Stimulated activated CD4-positive, alpha-beta T cell treated with anti-CD3 and anti-CD28 coated beads, TNF-alpha, amount 100 ng/mL, for 4 hours (primary cell): ENCODE measurements around the gene SP140L.
A peak's percentile ranks its signal among the peaks of the same experiment; 100 is the strongest.
"Not testable (repeated sequence)": the region's sequence is repeated elsewhere in the genome, so short reads cannot be mapped to it uniquely, and the experiment has no call there.

ENCODE experiments used
- DNase-seq, 3 experiments: peaks; one replicate each; pipeline ENCODE4 v3.0.0-alpha.2; 2020; ENCODE audit warnings: low read depth in 3 of 3

The SP140L gene

GRCh38 chr2:230362030-230362691 lies 35.2 kb downstream of the SP140L start:
- DNase-seq: no peak

DNA sequence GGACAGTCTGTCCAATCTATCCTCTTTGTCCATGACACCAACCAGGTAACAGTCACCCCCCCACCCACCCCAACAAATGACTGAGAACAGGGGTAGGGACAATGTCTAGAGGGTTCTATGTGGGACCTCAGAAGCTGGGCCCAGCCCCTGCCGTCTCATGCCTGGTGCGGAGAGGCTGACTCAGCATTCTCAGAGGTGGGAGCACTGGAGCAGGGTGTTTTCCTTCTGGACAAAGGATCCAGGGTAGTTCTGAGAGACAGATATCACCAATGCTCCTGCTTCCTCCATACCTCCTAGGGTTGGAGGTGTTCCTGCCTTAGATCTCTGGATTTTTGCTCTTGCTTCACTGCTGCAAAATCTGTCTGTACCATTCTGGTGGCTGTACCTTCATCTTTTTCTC lies 55.1 kb downstream of the SP140L start:
- DNase-seq: no peak

DNA sequence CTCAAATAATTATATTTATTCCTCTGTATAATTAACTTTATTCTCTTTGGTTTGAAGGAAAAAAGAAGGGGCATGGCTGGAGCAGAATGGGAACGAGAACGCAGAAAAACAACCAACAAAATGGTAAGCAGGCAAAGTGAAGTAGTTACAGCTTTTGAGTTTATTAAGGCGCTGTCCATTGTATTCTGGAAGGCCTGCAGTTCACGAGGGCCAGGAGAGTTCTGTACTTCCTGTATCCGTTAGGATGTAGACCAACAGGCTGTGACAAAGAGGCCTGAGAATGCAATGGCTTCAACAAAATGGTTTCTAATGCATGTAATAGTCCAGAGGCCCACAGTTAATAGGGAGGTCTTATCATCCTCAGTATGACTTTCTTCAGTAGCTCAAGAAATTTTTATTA lies 56.5 kb downstream of the SP140L start:
- DNase-seq: no peak

DNA sequence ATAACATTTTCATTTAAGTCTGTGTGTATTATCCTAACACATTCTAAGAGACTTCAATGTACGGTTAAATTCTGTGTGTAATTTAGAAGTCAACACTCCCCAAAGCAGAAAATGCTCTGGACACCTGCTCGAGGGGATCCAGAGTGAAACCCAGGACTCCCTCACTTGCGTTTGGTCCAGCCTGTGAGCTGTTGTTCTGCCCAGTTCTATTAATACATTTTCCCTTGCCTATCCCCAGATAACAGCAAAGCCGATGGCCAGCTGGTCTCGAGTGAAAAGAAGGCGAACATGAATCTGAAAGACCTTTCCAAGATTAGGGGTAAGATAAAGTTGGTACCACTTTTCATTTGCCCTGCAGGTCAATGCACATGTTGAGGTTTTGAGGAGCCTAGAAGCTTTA lies 58.0 kb downstream of the SP140L start:
- no peak for DNase-seq

- DNase-seq: no peak
These were observed 67.3 kb downstream of the SP140L start for GRCh38 chr2:230394301-230394700.

- not testable (repeated sequence) for DNase-seq
These were observed 71.7 kb downstream of the SP140L start for GRCh38 chr2:230398698-230399097.

- DNase-seq: no peak
These were observed 73.0 kb downstream of the SP140L start for GRCh38 chr2:230400041-230400440.

GRCh38 chr2:230400454-230400853 lies 73.5 kb downstream of the SP140L start:
- no peak for DNase-seq

DNA sequence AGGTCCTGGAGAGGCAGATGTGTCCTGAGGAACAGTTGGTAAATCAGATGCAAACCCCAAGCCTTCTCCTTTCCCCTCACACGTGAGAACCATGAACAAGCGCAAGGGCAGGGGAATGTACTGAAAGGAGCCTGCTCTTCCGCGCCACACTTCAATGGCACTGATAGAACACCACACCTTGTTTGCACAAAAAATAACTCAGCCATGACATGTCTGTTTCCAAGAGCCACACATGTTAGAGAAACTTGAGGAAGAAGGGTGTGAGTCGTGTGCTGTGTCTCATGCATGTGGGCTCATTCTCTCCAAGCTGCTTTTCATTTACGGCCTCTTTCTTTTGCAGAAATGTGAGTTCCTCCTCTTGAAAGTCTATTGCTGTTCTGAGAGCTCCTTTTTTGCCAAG lies 74.0 kb downstream of the SP140L start:
- not testable (repeated sequence) for DNase-seq

- DNase-seq: no peak
These were observed 76.8 kb downstream of the SP140L start for GRCh38 chr2:230403746-230404145.

DNA sequence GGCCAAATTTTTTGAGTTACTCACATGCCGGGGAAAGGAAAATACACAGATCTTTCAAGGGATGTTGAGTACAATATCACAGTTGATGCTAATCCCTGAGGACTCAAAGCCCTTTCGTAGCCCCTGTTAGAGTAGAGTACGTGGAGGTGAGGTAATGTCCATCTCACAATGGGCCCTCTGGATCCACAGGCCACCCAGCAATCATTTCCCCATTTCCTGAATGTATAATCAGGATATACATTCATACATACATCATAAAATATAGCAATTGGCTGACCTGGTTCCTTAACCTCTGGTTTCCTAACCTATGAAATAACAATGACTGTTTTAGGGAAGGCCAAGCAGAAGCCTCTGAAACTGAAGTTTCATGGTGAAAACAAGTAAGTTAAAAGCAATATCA lies 78.8 kb downstream of the SP140L start:
- no peak for DNase-seq

DNA sequence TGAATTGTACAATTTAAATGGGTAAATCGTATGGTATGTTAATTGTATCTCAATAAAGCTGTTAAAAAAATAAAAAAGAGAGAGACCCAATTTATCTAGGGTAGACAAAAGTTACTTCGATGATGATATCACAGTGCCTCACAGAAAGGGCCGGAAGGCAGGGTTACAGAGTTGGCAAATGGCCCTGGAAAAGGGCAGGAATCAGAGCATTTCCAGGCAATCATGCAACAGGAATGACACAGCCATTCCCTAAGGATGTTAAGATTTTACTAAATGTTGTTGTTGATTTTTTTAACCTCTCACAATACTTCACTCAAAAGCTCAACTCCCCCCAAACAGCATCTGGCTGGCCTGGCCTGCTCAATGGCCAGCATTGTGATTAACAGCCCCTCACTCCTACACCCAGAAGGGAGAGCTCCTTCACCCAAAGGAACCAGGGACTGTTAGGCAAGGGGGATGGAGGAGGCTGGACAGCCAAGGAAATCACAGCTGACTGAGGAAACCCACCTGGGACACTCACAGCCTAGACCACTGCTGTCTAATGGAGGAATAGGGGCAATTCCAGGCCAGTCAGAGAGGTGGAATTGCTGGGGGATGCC lies 81.3 kb downstream of the SP140L start:
- DNase-seq: no peak

DNA sequence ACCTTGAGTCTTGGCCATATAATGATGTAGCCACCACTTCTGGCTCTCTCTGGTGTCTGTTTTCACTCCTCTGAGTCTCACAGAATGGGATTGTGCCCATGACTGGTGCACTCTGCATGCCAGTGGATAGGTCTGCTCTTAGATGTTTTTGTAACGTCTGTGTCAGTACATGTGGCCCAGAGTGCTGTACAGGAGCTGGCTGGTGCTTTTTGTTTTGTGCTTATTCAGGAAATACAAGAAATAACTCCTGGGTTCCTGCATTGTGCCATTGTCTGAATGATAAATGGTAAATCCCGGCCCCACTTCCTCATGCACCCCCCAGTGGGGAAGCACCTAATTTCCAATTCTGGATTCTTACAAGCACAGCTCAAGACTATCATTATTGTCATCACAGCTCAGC lies 82.3 kb downstream of the SP140L start:
- not testable (repeated sequence) for DNase-seq

DNA sequence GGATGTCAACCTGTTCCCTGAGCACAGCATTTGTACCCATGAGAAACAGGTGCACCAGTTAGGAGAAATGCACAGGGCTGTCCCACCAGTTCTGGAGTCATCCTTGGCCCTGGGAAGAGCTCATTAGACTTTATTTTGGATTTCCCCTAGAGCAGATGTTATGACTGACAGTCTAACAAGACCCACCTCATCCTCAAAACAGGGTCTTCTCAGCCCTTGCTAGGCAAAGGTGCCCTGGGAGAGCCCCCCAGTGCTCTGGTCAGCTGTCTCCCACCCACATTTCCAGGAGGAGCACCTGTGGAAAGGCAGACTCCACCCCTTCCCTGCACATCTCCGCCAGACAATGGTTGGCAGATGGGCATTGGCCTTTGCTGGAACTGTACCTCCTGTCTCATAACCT lies 83.3 kb downstream of the SP140L start:
- no peak for DNase-seq

- DNase-seq: no peak
These were observed 84.0 kb downstream of the SP140L start for GRCh38 chr2:230410861-230411569.

- DNase-seq: peak in 2 of 3 experiments; percentile 31 to 36
These were observed 84.8 kb downstream of the SP140L start for GRCh38 chr2:230411570-230412370.

- DNase-seq: no peak
These were observed 85.3 kb downstream of the SP140L start for GRCh38 chr2:230412371-230412711.

DNA sequence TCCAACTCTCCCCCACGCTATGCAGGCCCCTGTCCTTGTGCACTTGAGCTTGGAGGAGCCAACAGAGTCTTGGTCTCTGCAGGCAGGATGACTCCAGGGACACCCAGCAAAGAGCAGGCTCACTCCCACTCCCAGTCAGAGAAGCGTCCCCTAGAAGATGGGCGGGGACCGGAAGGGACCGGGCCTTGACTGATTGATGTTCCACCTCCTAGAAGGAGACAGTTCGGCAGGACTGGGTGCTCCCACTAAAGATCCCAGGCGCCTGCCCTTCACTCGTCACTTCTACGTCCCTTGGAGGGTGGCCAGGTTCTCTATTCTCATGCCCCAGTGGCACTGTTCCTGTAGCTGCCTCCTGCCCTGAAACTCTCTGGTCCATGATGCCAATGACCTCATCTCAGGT lies 85.9 kb downstream of the SP140L start:
- DNase-seq: no peak

DNA sequence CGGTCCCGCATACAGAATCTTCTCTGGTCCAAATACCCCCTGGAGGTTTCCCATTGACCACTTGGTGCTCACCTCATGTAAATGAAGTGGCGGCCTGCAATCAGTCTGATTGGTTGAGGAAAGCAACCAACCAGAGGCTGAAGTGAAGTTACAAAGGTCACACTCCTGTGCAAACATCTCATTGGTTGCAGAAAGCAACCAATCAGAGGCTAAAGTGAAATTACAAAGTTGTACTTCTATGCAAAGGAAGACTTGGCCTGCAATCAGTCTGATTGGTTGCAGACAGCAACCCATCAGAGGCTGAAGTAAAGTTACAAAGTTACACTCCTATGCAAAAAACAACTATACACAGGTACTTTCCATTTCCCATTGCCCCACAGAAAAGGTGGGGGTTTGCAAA lies 86.5 kb downstream of the SP140L start:
- DNase-seq: no peak

DNA sequence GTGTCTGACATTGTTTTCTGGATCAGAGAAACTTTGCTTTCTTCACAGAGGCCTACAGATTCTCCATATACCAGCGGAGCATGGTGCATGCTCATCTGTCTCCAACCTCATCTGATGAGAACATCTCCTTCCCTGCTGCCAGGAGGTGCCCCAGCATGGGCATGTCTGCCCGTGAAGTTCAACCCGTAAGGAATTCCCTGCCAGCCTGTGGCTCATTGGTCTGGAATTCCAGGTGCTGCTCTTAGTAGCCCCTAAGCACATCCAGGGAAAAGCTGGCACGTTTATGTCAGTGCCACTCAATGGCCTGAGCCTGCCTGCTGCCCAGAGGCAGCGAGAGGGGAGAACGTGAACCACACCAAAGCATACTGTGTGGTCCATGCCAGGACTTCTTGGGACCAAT lies 87.3 kb downstream of the SP140L start:
- no peak for DNase-seq

DNA sequence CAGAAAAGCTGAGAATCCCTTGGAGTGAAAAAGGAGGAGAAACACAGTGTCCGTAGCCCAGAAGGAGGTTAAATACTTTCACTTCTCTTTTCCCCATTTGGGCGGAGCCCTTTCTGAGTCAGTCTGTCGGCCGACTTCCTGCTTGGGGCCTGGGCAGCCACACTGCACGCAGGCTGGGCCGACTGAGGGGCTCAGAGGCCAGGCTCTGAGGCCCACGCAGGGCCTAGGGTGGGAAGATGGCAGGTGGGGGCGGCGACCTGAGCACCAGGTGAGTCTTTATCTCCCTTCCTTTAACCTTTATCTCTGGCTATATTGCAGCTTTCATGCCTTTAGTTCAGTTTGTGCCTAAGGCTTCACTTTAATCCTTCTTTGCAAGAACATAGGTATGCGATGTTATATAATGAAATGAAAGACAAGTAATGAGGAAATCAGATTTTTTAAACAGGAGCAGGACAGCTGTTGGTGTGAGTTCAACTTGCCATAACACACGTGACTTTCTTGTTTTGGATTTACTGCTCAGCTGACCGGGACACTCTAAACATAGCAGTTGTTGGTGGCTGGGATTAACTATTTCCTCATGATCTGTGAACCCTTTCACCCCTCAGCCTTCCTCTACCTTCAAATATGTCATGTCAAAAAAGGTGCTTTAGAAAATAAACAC lies 89.2 kb downstream of the SP140L start, which contains the start of gene SP100:
Gene SP100 (plus strand): TSS at position 141 of the 661 bp plus-strand sequence. CDS start 96 bp downstream, at position 237.
- DNase-seq: peak; percentile 31 to 65 (median 59)

DNA sequence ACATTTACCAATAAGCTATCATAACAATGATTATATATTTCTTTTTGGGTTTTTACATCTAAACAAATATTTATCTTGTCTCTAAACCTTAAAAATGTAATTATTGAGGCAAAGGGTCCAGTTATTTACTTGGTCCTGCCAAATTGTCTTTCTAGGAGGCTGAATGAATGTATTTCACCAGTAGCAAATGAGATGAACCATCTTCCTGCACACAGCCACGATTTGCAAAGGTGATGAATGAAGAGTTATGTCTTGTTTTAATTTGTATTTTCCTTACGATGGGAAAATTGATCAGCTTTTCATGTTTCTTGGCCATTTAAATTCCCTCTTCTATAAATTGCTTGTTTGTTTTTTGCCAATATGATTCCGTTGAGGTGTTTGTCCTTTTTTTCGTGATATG lies 90.4 kb downstream of the SP140L start:
- no peak for DNase-seq
